Fibroblast of skin of left quadriceps (primary cell): ENCODE data around the gene RET.
A peak's percentile ranks its signal among the peaks of the same experiment; 100 is the strongest.

Source experiments
- DNase-seq, 2 experiments: peaks; one replicate each; pipeline ENCODE4 v3.0.0-alpha.2; 2013; ENCODE audit warnings: low read depth in 2 of 2

Gene RET

GRCh38 chr10:43108951-43109350 lies 32.1 kb downstream of the RET start:
- no peak for DNase-seq

- DNase-seq: no peak
These were observed 32.9 kb downstream of the RET start for GRCh38 chr10:43109671-43110249.

- DNase-seq: peak; percentile 12 to 14
These were observed 33.6 kb downstream of the RET start for GRCh38 chr10:43110338-43111071.

DNA sequence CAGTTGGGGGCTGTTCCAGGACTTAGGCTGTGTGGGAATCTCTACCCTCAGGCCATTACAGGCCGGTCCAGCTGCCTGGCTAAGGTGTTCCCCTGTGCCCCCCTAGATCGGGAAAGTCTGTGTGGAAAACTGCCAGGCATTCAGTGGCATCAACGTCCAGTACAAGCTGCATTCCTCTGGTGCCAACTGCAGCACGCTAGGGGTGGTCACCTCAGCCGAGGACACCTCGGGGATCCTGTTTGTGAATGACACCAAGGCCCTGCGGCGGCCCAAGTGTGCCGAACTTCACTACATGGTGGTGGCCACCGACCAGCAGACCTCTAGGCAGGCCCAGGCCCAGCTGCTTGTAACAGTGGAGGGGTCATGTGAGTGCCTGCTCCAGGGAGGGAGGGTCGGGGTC lies 34.2 kb downstream of the RET start:
- DNase-seq: no peak

GRCh38 chr10:43111921-43112607 lies 35.2 kb downstream of the RET start:
- no peak for DNase-seq

- DNase-seq: no peak
These were observed 35.7 kb downstream of the RET start for GRCh38 chr10:43112608-43112961.

DNA sequence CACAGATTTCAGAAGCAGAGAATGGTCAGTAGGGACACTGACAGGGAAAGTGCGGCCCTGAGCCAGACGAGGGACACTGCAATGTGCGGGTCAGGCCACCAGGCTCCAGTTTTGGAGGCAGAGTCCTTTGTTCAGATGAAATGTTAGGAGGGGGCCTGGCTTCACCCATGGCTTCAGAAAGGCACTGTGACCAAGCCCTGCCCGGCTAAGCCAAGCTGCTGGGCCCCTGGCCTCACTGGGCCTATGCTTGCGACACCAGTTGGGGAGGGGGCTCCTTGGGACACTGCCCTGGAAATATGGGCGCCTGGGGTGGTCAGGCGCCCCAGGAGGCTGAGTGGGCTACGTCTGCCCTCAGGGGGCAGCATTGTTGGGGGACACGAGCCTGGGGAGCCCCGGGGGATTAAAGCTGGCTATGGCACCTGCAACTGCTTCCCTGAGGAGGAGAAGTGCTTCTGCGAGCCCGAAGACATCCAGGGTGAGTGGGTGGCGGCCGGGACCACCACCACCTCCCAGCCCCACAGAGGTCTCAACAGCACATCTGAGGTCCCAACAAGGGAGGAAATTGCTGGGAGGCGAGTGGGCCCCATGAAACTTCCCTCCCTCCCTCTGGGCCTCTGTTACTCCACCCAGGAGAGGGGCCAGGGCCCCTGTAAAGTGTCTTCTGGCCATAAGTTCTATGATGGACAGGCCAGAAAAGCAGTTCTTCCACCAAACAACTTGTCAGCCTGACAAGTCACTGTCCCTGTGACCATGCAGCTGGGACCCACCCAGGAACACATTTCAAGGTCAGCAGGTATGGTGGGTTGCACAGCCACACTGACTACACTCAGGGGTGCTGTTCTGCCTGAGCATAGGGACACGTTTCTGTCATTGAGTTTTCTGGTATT lies 36.6 kb downstream of the RET start:
- DNase-seq: no peak

GRCh38 chr10:43114088-43114742 lies 37.3 kb downstream of the RET start:
- DNase-seq: no peak

- DNase-seq: no peak
These were observed 38.1 kb downstream of the RET start for GRCh38 chr10:43114743-43115611.

GRCh38 chr10:43115881-43116595 lies 39.2 kb downstream of the RET start:
- DNase-seq: no peak

- DNase-seq: no peak
These were observed 39.7 kb downstream of the RET start for GRCh38 chr10:43116596-43116995.

GRCh38 chr10:43117031-43117776 lies 40.3 kb downstream of the RET start:
- no peak for DNase-seq

DNA sequence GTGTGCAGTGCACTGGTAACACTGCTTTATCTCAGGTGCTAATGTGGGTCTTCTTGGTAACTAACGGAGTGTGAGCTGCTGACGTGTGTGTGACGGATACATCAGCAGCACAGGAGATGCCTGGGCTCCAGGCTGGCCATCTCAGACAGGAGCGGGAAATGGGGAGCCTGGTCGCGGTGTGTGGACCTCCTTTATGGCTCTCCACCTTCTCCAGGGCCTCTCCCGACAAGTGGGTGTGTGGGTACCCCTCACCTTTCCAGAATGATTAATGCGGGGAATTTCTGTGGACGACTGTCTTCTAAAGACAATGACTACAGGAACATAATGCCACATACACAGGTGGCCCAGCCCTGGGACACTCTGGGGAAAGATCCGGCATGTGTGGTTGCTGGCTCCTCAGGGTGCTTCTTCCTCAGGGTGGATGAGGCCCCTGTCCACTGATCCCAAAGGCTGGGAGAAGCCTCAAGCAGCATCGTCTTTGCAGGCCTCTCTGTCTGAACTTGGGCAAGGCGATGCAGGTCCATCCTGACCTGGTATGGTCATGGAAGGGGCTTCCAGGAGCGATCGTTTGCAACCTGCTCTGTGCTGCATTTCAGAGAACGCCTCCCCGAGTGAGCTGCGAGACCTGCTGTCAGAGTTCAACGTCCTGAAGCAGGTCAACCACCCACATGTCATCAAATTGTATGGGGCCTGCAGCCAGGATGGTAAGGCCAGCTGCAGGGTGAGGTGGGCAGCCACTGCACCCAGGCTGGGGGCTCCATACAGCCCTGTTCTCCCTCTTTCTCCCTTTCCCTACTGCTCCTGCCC lies 41.1 kb downstream of the RET start:
- DNase-seq: no peak

- DNase-seq: no peak
These were observed 42.0 kb downstream of the RET start for GRCh38 chr10:43118631-43119415.

- DNase-seq: no peak
These were observed 42.7 kb downstream of the RET start for GRCh38 chr10:43119416-43120115.

DNA sequence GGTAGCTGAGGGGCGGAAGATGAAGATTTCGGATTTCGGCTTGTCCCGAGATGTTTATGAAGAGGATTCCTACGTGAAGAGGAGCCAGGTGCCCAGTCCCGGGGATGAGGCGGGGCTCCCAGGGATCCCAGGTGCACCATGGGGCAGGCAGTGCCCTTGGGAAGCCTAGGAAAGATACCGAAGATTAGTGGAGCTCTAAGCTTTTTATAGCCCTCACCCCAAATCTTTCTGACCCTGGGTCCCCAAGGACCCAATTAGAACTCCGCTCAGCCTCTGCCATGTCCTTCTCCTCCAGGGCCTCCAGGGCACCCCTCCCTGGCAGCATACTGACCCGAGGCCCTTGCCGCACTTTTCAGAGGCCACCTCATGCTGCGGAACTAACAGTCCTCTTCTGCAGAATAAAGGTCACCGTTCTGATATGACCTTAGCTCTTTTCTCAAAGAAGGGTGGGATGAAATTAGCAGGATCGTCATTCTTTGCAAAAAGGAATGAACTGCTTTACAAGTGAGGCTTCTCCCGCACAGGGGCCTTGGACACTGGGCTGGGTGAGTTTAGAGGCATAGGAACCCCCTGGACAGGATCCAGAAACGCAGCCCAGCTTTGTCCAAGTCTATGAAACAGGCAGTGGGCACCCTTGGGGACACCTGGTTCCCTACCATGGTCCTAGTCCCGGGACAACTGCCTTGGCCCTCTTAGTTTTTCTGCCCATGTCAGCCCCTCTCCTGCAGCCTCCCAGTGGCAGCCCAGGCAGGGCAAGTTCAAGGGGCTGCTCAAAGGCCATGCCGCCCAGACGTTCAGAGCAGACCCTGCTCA lies 43.5 kb downstream of the RET start:
- DNase-seq: no peak
